Measurements from ENCODE around the gene CNIH2.
"Not testable (repeated sequence)": the region's sequence is repeated elsewhere in the genome, so short reads cannot be mapped to it uniquely, and the experiment has no call there.

The CNIH2 gene

GRCh38 chr11:66277471-66278362 is at the start of gene CNIH2:
CNIH2 (plus strand) TSS chr11:66278175; CDS start chr11:66278457, 282 bp downstream.
- no peak for DNase-seq (ENCODE audit: low read depth in 2 of 3, low spot score in 2 of 3)

DNA sequence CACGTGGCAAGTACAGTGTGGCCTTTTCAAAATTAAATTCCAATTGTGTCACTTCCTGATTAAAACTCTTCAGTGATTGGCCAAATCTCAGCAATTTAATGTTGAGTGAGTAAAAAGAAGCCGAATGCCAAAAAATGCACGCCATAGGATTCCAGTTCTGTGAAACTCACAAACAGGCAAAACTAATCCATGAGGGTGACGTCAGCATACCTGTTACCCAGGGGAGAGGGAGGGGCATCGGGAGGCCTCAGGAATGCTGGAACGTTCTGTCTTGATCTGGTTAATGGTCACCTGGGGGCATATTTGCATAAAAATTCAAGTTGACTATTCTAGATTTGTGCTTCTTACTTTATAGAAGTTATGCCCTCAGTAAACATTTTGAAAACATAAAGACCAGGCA is 49.5 kb upstream of the CNIH2 start:
- no peak for DNase-seq (ENCODE audit: low read depth in 2 of 3, low spot score in 2 of 3)

DNA sequence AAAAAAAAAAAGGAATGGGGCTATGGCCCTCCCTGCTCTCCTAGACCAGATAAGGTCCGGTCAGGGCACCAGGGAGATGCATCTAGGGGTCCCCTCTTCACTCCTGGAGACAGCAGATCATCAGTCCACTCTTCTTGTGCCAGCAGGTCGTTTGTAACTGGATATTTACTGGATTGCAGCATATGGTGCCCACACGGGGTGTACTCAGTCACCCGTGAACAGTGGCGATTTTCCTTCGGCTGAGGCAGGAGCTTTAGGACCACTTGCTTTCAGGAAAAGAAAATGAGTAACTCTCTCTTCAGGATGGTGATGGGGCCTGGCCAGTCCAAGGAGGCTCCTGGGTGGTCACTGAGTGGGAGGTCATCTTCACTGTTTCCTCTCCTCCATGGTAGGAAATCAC is 47.8 kb upstream of the CNIH2 start:
- no peak for DNase-seq (ENCODE audit: low read depth in 2 of 3, low spot score in 2 of 3)

DNA sequence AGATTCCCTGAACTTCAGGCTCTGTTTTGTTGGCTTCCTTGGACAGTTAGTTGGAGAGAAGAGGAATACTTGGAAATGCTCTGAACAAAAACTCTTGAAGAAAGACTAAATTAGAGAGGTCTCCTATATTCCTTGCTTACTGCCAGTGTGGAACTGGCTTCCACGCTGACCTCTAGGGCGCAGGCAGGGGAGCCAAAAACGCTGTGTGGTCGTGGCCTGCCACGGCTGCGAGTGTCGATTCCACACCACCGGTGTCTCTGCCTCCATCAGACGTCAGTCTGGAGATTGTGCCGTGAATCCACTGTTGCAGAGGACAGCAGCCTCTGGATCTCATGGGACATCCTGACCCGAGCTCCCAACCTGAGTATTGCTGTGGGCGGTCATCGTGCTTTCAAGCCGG is 47.0 kb upstream of the CNIH2 start:
- DNase-seq (ENCODE audit: low read depth in 2 of 3, low spot score in 2 of 3) = no peak

GRCh38 chr11:66231561-66231960 is 46.4 kb upstream of the CNIH2 start:
- no peak for DNase-seq (ENCODE audit: low read depth in 2 of 3, low spot score in 2 of 3)

DNA sequence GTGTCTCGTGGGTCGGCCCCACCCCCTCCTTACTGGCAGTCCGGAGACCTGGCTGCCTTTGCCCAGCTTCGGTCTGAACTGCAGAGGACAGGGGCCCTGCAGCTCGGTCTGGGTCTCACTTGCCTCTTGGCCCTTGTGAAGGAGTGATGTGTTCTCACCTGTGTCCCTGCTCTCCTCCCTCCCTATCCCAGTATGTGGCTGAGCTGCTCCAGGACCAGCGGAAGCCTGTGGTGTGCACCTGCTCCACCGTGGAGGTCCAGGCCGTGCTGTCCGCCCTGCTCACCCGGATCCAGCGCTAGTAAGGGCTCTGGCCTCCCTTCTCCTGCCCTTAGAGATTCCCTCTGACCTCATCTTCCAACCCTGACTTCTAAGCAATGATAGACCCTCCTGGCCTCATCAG is 45.2 kb upstream of the CNIH2 start:
- no peak for DNase-seq (ENCODE audit: low read depth in 2 of 3, low spot score in 2 of 3)

- DNase-seq (ENCODE audit: low read depth in 2 of 3, low spot score in 2 of 3) = no peak
Measured at GRCh38 chr11:66233301-66233700, 44.7 kb upstream of the CNIH2 start.

- DNase-seq (ENCODE audit: low read depth in 2 of 3, low spot score in 2 of 3) = no peak
Measured at GRCh38 chr11:66235141-66235540, 42.8 kb upstream of the CNIH2 start.

DNA sequence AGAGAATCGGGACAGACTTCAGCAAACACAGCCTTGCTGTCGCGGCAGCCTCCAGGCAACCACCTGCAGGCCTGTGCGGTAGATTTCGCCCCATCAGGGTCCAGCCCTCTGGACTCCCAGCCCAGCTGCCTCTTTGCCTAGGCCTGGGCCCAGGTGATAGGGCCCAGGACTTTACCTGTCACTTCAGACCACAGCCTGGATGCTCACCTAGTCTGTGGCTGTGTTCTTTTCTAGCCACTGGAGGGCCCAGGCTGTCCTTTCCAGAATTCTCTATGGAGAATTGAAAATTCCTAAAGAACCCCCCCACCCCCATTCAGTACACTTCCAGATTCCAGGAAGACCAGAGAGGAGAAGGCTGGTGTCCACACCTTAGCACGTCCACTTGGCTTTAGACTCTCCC is 40.1 kb upstream of the CNIH2 start:
- no peak for DNase-seq (ENCODE audit: low read depth in 2 of 3, low spot score in 2 of 3)

- no peak for DNase-seq (ENCODE audit: low read depth in 2 of 3, low spot score in 2 of 3)
Measured at GRCh38 chr11:66238786-66239413, 39.1 kb upstream of the CNIH2 start.

DNA sequence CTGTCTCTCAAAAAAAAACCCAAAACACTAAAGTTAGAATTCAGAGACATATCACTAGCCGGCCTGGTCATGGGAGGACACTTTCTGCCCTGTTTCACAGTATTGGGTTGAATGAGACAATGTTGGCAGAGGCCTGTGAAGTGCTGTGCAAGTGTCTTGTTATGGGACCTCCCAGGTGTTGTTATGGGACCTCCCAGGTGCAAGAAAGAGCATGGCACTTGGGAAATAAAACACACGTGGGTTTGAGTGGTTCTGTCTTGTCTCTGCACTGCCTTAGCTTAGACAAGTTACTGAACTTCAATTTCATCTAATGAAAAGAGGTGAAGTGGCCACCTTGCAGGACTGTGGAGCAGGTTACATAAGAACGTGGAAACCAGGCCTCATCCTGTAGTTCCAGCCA is 38.5 kb upstream of the CNIH2 start:
- no peak for DNase-seq (ENCODE audit: low read depth in 2 of 3, low spot score in 2 of 3)

- DNase-seq (ENCODE audit: low read depth in 2 of 3, low spot score in 2 of 3) = no peak
Measured at GRCh38 chr11:66239998-66240780, 37.8 kb upstream of the CNIH2 start.

DNA sequence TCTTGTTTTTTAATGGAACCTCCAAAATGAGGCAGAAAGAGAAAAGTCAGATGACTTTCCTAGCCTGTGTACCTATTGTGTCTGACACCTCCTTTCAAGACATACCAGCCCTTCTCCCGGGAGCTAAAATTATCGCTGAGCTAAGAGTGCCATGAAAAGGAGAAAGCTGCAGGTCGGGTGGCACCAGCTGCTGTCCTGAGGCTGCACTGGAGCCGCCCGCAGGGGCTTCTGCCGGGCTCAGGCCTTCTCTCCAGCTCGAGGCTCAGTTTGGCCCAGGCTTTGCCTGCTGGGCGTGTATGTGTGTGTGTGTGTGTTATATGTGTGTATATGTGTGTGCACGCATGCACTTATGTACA is 37.2 kb upstream of the CNIH2 start:
- DNase-seq (ENCODE audit: low read depth in 2 of 3, low spot score in 2 of 3) = no peak

- no peak for DNase-seq (ENCODE audit: low read depth in 2 of 3, low spot score in 2 of 3)
Measured at GRCh38 chr11:66242095-66242765, 35.7 kb upstream of the CNIH2 start.

GRCh38 chr11:66243782-66244535 is 34.0 kb upstream of the CNIH2 start:
- DNase-seq (ENCODE audit: low read depth in 2 of 3, low spot score in 2 of 3) = no peak

GRCh38 chr11:66247295-66247694 is 30.7 kb upstream of the CNIH2 start:
- DNase-seq (ENCODE audit: low read depth in 2 of 3, low spot score in 2 of 3) = no peak

DNA sequence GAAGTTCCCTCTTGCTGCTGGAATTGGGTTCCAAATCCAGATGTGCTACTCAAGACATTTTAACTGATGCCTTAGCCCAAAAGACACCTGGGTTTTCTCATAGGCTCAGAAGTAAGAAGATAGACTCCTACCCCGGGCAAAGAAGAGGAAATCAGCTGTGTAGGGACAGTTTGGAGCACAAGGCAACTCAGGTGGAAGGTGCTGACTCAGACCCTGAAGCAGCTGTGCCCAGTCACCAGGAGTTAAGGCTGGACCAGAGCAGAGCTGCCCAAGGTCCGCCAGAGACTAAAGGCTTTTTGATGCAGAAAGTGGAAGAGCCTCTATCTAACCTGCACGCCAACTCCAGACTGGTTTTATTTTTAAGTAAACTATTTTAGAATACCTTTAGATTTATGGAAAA is 30.2 kb upstream of the CNIH2 start:
- DNase-seq (ENCODE audit: low read depth in 2 of 3, low spot score in 2 of 3) = no peak

- no peak for DNase-seq (ENCODE audit: low read depth in 2 of 3, low spot score in 2 of 3)
Measured at GRCh38 chr11:66248903-66249302, 29.1 kb upstream of the CNIH2 start.

DNA sequence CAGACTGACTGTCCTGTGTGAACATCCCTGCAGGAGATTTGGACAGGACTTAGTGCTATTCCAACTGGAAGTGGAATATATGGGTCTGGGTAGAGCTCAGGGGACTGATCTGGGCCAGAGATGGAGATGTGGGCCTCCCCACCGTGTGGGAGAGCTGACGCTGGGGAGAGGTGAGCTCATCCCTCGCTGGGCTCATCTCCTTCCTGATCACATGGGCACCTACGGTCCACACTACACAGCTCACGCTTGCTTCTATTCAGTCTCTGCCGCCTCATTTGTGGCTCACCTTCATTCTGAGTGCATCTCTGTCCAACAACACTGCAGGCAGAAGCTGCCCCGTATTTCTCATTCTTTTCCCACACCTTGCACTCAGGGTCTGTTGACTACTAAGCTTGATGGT is 26.2 kb upstream of the CNIH2 start:
- DNase-seq (ENCODE audit: low read depth in 2 of 3, low spot score in 2 of 3) = no peak

- not testable (repeated sequence) for DNase-seq (ENCODE audit: low read depth in 2 of 3, low spot score in 2 of 3)
Measured at GRCh38 chr11:66253081-66253480, 24.9 kb upstream of the CNIH2 start.

DNA sequence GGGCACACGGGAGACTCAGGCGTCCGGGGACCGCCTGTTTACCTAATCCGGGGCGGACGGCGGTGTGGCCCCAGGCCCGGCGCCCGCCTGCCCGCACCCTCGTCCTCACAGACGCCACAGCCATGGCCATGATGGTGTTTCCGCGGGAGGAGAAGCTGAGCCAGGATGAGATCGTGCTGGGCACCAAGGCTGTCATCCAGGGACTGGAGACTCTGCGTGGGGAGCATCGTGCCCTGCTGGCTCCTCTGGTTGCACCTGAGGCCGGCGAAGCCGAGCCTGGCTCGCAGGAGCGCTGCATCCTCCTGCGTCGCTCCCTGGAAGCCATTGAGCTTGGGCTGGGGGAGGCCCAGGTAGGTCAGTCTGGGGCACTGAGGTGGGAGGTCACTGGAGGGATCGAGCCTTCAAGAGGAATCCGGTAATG is 19.5 kb upstream of the CNIH2 start:
- no peak for DNase-seq (ENCODE audit: low read depth in 2 of 3, low spot score in 2 of 3)

All from activated CD8-positive, alpha-beta memory T cell treated with anti-CD3 and anti-CD28 coated beads for 48 hours (primary cell).